ENCODE data around the gene PLP1. TPM values are rescaled to one million over a fixed set of nuclear protein-coding genes. Genes with fewer than 3 reads are reported as not detected.

PLP1 gene
- total and polyA plus RNA-seq, 12 donors, result 0.17 to 10.6 (median 6.1) TPM

DNA sequence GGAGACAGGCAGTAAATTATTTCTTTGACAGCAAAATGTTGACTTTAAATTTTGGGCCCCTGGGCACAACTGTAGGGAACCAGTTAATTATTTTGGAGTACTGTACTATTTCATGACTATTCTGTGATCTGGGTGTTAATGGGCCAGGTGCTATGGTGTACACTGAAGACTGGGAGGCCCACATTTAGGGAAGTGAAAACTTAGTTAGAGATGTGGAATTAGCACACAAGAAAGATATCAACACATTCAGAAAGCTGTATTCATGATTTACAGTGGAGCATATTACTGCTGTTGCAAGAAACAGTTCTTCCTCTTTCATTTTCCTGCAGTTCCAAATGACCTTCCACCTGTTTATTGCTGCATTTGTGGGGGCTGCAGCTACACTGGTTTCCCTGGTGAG lies 12.4 kb downstream of the PLP1 start:
- no peak overlapping the region for H3K4me3 ChIP-seq
- no peak for TF ChIP-seq POLR2A (IDR thresholded peaks at IDR 0.05)
- TF ChIP-seq, protein P1, sequence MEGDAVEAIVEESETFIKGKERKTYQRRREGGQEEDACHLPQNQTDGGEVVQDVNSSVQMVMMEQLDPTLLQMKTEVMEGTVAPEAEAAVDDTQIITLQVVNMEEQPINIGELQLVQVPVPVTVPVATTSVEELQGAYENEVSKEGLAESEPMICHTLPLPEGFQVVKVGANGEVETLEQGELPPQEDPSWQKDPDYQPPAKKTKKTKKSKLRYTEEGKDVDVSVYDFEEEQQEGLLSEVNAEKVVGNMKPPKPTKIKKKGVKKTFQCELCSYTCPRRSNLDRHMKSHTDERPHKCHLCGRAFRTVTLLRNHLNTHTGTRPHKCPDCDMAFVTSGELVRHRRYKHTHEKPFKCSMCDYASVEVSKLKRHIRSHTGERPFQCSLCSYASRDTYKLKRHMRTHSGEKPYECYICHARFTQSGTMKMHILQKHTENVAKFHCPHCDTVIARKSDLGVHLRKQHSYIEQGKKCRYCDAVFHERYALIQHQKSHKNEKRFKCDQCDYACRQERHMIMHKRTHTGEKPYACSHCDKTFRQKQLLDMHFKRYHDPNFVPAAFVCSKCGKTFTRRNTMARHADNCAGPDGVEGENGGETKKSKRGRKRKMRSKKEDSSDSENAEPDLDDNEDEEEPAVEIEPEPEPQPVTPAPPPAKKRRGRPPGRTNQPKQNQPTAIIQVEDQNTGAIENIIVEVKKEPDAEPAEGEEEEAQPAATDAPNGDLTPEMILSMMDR (IDR thresholded peaks at IDR 0.05), result no peak
- DNase-seq, result no peak
- H3K27ac ChIP-seq, result no peak overlapping the region
- H3K27me3 ChIP-seq, result peaks cover 7% of the 10 kb centered on the region
- no peaks in the 10 kb centered on the region for H3K4me1 ChIP-seq (replicated peaks in 1 of 2)
- intact Hi-C loops (cut with DNase I), result no loop called here
- H3K36me3 ChIP-seq (replicated peaks in 1 of 2), result no peaks in the 10 kb centered on the region
- H3K9me3 ChIP-seq (replicated peaks in 1 of 3), result no peaks in the 10 kb centered on the region

DNA sequence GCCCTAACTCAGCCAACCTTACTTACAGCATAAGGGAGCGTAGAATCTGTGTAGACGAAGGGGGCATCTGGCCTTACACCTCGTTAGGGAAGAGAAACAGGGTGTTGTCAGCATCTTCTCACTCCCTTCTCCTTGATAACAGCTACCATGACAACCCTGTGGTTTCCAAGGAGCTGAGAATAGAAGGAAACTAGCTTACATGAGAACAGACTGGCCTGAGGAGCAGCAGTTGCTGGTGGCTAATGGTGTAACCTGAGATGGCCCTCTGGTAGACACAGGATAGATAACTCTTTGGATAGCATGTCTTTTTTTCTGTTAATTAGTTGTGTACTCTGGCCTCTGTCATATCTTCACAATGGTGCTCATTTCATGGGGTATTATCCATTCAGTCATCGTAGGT lies 14.6 kb downstream of the PLP1 start:
- Histone ChIP-seq H3K4me3 (no peak overlapping the region), H3K27ac (no peak overlapping the region), H3K36me3 (replicated peaks in 1 of 2) (no peaks in the 10 kb centered on the region), H3K4me1 (replicated peaks in 1 of 2) (no peaks in the 10 kb centered on the region), H3K9me3 (replicated peaks in 1 of 3) (no peaks in the 10 kb centered on the region), H3K27me3 (peaks cover 17% of the 10 kb centered on the region)
- DNase-seq, result no peak
- TF ChIP-seq POLR2A (IDR thresholded peaks at IDR 0.05), result no peak
- TF ChIP-seq, protein P1 (IDR thresholded peaks at IDR 0.05), result no peak
- WGBS, 4 donors, result 73 to 92% (median 77%) methylated on average over 4 of the region's 4 CpGs
- intact Hi-C loops (cut with DNase I), result no loop called here

DNA sequence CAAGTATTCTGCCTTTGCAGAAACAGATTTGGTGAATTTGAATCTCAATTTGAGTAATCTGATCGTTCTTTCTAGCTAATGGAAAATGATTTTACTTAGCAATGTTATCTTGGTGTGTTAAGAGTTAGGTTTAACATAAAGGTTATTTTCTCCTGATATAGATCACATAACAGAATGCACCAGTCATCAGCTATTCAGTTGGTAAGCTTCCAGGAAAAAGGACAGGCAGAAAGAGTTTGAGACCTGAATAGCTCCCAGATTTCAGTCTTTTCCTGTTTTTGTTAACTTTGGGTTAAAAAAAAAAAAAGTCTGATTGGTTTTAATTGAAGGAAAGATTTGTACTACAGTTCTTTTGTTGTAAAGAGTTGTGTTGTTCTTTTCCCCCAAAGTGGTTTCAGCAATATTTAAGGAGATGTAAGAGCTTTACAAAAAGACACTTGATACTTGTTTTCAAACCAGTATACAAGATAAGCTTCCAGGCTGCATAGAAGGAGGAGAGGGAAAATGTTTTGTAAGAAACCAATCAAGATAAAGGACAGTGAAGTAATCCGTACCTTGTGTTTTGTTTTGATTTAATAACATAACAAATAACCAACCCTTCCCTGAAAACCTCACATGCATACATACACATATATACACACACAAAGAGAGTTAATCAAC lies 15.3 kb downstream of the PLP1 start:
- Histone ChIP-seq H3K9me3 (replicated peaks in 1 of 3) (no peaks in the 10 kb centered on the region), H3K36me3 (replicated peaks in 1 of 2) (no peaks in the 10 kb centered on the region), H3K4me3 (no peak overlapping the region), H3K4me1 (replicated peaks in 1 of 2) (no peaks in the 10 kb centered on the region), H3K27ac (no peak overlapping the region), H3K27me3 (peaks cover 16% of the 10 kb centered on the region)
- intact Hi-C loops (cut with DNase I), result no loop called here
- no peak for DNase-seq
- TF ChIP-seq, protein P1 (IDR thresholded peaks at IDR 0.05), result no peak
- TF ChIP-seq POLR2A (IDR thresholded peaks at IDR 0.05), result no peak
- WGBS, 4 donors, result 61 to 77% (median 70%) methylated on average over 2 of the region's 2 CpGs

DNA sequence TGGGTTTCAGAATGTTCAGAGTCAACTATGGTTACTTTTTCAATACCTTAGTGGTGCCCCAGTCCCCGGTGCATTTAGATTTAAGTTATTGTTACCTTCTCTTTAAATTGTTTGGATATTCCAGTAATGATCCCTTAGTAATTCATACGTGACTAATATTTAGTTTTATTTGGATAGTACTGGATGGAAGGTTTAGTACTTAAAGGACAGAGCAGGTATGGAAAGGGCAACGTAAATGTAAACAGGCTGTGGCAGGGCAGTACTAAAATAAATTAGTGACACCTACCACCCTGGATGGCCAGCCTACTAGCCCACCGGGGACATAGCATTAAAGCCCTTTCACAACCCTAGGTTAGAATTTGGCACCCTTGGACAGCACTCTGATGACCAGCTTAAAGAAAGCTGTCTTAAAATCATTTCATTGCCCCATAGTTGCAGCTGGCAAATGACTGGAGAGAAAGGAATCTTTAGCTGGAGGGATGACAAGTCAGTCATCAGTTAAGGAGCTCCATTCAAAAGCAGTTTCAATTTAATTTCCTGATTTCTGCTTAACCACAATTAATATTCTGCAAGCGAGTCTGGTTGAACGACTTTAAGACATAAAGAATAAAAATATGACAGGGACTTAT lies 16.4 kb downstream of the PLP1 start:
- no peak for TF ChIP-seq POLR2A (IDR thresholded peaks at IDR 0.05)
- TF ChIP-seq, protein P1 (IDR thresholded peaks at IDR 0.05), result no peak
- Histone ChIP-seq H3K36me3 (replicated peaks in 1 of 2) (no peaks in the 10 kb centered on the region), H3K9me3 (replicated peaks in 1 of 3) (no peaks in the 10 kb centered on the region), H3K4me3 (no peak overlapping the region), H3K4me1 (replicated peaks in 1 of 2) (no peaks in the 10 kb centered on the region), H3K27me3 (peaks cover 23% of the 10 kb centered on the region), H3K27ac (no peak overlapping the region)
- intact Hi-C loops (cut with DNase I), result no loop called here
- no peak for DNase-seq
- 62 to 74% (median 65%) methylated on average over 6 of the region's 6 CpGs for WGBS, 4 donors
